NAMALWA (cell line): Measurements from ENCODE around the gene ARHGAP27.

Experiments
- DNase-seq: peaks from one replicate; pipeline ENCODE4 v3.0.0-alpha.2; 2015; ENCODE audit warnings: low spot score

The ARHGAP27 gene

DNA sequence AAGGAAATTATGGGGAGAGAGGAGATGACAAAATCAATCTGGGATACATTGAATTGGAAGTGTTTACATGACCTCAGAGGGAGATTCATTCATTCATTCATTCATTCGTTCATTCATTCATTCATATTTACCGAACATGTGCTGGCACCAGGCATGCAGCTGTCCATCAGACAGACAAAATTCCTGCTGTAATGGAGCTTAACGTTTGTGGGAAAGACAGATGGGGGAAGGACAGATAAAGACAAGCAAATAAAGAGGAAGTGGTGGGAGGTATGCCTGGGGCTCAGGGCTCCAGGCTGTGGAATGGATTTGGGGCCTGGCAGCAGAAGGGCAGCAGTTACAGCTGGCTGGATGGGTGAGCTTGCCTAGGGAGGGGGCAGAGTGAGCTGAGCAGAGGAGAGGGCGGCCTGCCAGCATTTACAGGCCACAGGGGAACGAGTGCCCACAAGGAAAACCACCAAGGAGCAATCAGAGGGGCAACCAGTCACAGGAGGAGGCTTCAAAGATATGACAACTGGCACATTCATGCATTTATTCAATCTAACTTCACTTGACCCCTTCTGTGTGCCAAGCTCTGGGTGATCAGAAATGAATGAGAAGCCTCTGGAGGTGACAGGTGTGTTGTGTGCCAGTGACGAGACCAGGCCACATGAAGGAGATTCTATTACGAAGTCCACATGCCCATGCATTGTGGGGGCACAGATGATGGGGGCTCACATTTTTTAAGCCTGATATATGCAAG, 48.5 kb downstream of the ARHGAP27 start:
- no peak for DNase-seq

DNA sequence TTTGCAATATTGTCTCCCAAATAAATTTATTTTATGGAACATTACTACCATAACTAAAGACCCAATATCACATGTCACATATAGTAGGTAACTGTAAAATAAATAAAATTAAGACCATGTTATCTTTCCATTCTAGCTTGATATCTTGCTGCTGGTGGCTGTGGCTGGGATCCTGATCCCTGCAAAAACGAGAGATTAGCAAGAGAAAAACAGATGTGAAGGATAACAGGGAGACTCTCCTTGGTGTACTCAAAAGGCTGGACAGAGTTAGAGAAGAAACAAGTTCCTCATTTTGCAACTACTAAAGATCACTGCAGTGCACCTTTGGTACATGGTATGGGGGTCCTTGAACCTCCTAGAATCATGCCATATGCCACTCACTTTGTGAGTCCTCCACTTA, 49.7 kb downstream of the ARHGAP27 start:
- DNase-seq: no peak

DNA sequence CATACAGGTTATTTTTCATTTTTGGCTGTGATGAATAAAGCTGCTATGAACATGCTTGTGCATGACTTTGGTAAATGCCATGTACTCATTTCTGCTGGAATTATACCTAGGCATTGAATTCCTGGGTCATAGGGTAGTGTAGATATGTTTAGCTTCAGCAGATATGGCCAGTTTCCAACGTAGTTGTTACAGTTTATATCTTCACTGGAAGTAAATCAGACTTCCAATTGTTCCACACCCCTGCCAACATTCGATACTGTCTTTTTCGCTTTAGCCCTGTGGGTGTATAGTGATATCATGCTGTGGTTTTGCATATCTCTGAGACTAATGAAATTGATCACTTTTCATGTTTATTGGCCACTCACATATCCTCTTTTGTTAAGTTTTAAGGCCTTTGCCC, 50.4 kb downstream of the ARHGAP27 start:
- no peak for DNase-seq

DNA sequence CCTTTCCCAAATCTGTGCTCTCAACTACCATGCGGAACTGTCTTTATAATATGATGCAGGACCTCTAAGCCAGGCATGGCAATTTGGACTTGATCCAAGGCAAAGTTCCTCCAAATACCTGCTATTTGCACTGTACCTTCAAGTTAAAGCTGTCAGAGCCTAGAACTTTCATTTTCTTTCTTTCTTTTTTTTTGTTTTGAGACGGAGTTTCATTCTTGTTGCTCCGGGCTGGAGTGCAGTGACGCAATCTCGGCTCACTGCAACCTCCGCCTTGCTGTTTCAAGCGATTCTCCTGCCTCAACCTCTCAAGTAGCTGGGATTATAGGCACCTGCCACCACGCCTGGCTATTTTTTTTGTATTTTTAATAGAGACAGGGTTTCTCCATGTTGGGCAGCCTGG, 51.7 kb downstream of the ARHGAP27 start:
- no peak for DNase-seq

DNA sequence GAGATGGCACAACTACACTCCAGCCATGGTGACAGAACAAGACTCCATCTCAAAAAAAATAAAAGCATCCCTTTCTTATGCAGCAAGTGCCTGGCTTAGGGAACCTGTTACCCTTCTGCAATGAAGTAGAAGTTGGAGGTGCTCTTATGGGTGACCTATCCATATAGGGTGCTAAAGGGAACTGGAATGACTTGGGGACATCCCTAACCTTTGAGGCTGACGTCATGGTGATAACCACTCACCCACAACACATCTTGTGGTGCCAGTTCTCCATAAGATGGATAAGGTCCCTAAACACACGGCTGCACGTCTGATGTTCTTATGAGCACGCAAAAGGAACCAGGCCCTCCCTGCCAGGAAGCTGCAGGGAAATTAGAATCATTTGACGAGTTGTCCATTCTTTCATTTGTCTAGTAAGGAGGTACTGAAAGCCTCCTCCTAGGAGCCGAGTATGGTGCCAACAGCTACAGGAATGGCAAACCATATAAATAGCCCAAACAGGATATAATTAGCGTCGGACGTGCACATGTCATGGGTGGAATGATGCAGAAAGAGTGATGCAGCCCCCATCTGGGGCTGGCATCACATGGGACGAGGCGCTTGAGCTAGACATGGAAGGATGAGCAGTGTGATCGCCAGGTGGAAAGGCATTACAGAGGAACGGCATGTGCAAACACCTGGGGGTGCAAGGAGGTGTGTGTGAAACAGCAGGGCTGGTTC, 52.5 kb downstream of the ARHGAP27 start:
- DNase-seq: no peak

DNA sequence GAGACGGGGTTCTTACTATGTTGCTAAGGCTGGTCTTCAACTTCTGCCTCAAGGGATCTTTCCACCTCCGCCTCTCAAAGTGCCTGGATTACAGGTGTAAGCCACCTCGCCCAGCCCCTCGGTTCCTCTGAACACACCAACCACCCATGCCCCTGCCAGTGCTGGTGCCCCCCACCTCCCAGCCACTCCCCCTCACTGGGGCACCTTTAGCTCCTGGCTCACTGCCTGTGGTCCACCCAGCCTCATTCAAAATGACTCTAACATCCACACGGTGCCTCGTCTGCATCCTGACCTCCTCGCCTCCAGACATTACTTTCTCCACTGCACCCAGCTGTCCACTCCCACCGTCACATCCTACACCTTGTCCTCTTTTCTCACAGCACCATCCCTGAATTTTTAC, 55.3 kb downstream of the ARHGAP27 start:
- DNase-seq: no peak

DNA sequence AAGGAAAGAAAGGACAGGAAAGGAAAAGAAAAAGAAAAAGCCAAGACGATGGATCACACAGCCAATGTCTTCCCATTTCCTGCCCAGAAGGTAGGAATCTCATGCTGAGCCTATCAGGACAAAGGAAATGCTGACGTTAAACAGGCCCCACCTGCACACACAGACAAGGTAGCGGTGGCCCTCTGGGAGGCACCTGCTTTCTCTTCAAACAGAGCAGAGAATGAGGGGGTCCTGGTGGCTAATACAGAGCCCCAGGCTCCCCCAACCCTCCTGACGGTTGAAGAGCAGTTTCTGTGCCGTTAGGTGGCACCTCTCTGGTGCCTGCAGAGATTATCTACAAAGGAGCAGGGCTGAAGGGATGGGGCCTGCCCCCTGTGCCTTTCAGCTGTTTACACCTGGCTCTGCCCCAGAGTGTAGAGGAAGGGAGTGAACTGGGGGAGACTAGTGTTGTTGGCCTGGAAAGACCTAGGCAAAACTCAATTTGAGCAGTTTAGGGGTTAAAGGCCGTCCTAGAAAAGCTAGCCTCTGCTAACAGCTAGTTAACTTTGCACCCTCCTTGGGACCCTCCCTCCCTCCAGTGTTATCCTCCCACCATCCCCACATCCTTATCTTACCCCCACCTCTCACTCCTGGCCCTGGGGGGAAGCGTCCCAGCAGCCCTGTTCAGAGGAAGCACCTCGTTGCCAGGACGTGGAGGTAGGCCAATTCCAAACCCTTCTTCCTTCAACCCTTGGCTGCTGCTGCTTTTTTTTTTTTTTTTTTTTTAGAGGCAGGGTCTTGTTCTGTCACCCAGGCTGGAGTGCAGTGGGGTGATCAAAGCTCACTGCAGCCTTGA, 56.3 kb downstream of the ARHGAP27 start:
- DNase-seq: no peak

DNA sequence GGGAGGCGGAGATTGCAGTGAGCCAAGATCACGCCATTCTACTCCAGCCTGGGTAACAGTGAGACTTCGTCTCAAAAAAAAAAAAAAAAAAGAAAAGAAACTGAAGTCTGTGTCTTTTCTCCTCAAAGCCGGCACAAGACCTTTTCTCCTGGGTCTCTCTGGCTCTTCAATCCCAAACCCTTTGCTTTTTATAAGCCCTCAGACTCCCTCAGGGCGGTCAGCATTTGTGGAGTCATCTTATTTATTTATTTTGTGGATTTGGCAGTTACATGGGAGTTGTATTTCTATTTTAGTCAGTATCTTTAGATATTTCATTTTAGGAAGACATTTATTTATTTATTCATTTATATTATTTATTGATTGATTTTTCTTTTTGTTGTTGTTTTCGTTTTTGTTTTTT, 58.2 kb downstream of the ARHGAP27 start:
- no peak for DNase-seq

DNA sequence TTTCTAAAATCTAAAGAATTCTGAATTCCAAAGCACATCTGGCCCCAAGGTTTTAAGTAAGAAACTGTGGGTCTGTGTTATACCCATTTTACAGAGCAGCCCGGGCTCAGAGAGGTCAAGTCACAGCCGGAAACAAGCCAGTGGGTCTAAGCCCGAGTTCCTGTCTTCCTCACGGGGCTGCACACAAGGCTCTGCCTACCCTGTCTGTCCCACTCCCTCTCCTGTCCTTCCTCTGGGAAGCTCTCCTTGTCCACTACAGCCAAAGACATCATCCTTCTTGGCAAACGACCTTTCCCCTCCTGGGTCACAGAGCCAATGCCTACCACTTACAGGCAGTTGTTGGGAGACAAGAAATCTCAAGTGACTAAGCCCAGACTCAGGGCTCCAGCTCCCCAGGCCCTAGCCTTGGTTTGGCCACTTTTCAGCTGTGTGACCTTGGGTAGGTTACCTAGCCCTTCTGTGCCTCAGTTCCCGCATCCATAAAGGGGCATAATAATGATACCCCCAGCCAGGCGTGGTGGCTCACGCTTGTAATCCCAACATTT, 60.3 kb downstream of the ARHGAP27 start:
- no peak for DNase-seq

DNA sequence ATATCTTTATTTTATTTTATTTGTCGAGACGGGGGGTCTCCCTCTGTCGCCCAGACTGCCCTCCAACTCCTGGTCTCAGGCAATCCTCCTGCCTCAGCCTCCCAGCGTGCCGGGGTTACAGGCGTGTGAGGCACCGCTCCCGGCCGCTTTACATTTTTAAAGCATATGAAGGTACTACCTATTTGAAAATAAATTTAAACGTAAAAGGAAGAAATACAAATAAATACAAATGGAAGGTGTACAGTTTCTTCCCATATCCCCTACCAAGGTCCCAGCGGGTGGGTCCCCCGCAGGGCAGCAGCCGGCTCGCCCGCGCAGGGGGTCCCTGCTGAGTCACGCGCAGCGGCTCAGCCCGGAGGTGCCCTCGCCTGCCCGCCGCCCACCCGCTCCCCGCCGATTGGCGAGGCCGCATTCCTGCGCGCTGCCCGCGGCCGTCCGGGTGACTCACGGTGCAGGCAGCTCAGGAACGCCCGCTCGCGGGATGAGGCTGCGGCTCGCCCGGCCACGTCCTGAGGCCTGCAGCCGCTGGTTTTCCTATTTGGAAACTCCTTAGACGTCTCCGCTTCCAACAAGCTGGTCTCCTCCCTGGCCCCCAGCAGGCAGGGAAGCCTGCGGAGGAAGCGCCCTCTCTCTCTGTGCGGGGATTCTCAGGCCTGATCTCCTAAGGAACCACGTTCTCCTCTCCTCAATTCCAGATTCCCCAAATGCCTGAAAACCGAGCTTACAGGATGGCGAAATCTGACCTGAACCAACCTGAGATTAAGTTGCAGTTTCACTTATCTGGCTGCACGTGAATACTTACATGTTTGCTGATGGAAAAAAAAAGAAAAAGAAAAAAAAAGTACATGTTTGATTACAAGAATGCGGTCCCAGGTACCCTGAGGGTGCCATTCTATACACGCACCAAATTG, 61.0 kb downstream of the ARHGAP27 start:
- no peak for DNase-seq

DNA sequence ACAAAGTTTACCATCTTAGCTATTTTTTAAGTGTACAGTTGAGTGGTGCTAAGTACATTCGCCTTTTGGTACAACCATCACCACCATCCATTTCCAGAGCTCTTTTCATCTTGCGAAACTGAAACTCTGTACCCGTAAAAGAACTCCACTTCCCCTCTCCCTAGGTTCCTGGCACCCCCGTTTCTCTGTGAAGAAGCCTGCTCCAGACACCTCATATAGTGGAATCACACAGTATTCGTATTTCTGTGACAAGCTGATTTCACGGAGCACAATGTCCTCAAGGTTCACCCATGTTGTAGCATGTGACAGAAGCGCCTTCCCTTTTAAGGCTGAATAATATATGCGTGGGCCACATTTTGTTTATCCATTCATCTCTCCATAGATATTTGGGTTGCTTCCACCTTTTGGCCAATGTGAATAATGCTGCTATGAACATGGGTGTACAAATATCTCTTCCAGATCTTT, 61.7 kb downstream of the ARHGAP27 start:
- DNase-seq: no peak

DNA sequence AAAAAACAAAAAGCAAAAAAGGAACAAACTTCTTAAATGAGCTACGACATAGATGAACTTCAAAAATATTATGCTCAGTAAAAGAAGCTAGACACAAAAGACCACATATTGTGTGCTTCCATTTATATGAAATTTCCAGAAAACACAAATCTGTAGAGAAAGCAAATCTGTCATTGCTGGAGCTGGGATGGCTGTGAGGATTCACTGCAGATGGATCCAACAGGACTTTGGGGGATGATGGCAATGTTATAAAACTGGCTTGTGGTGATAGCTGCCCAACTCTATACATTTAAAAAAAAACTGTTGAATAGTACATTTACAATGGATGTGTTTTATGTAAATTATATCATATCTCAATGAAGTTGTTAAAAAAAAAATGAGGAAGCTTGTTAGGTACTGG, 63.2 kb downstream of the ARHGAP27 start:
- DNase-seq: no peak

DNA sequence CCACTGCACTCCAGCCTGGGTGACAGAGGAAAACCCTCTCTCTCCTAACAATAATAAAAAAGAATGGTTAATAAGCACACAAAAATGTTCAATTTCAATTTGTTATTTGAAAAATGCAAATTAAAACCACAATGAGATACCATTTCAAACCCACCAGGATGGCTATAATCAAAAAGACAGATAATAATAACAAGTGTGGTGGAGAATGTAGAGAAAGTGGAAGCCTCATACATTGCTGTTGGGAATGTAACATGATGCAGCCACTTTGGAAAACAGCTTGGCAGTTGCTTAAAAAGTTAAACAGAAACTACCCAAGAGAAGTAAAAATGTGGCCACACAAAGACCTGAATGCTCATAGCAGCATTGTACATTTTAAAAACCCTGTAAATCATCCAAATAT, 64.0 kb downstream of the ARHGAP27 start:
- DNase-seq: no peak

DNA sequence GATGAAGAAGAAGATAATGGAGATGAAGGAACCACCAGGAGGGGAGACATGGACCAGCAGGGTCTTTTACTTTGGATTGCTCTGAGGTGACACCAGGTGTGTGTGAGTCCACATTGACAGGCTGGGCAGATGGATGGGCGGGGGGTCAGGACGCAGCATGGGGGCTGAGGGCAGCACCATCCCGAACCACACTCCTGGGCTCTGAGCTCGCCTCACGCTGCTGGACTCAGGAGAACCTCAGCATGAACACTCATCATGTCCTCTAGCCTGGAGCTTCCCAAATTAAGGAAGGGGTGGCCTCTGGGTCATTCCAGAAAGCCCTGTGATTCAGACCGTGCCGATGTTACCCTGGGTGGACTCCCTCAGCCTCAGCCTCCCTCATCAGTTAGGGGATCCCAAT, 65.5 kb downstream of the ARHGAP27 start:
- no peak for DNase-seq

DNA sequence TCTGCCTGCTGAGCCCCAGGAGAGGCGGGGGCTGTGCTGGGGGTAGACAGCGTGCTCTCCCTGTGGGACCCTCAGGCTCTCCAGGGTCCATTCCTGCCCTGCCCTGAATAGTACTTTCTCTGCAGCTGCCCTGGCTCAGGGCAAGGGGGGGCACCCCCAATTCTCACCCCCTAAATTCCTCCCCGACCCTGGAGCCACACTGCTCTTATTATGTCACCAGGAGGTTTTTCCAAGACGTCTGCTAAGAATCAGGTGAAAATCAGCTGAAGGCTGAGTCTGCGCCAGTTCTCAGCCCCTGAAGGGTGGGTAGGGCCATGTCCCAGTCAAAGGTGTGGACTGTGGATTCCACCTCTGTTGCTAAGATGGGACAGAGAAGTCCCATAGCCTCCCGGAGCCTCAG, 66.0 kb downstream of the ARHGAP27 start:
- no peak for DNase-seq

DNA sequence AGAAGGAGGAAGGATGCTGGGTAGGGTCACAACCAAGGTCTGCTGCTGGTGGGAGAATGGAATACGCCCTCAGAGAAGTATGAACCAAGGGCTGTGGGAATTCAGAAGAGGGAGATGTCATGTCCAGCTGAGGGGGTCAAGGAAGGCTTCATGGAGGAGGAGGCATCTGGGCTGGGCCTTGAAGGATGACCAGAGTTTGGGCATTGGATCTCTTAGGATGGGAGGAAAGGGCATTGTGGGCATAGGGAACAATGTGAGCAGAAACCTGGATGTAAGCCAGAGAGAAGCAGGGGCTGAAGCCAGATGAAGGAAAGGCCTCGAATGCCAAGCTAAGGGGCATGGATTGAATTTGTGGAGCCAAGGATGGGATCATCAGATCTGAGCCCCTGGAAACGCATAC, 66.6 kb downstream of the ARHGAP27 start:
- no peak for DNase-seq

DNA sequence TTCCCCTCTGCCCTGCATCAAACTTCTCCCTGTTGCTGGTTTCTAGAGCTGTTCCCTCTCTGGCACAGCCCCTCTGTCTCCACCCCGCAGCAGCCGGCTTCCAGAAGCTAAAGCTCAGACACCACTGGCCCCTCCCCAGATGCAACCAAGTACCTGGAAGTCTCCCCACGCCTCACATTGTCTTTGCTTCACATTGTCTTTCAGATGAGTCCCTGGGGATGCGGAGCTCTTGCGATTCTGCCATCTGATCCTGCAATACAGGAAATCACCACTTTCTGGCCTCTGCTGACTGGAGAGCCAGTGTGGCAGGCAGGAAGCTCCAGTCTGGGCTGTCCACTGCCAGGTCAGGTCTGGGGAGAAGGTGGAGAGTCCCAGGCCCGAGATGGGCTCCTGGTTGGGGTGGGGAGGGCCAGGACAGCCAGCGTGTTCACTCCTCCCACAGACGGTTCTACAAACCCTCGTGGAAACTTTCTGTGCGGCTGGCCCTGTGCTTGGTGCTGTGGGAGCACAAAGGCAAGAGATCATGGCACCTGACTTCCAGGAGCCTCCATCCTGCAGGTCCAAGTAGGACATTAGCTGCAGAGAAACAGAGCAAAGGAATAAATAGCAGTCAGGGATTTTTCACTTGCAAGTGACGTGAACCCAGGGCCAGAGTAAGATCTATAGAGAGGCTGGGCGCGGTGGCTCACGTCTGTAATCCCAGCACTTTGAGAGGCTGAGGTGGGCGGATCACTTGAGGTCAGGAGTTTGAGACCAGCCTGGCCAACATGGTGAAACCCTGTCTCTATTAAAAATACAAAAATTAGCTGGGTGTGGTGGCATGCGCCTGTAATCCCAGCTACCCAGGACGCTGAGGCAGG, 67.9 kb downstream of the ARHGAP27 start:
- no peak for DNase-seq

DNA sequence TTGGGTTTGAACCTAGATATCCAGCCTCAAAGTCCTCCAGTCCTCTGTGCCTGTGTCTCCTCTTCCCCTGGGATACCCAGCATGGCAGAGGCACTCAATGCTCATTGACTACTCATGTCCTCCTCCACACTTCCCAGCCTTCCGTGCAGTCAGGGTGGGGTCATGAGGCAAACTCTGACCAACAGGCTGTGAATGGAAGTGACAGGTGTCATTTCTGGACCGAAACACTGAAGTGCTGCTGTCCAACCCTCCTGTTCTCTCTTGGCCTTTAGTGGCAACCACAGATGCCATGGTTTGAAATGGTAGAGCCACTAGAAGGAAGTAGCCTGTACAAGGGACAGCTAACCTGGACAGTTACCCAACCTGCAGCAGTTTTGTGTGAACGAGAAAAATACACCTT, 69.2 kb downstream of the ARHGAP27 start:
- no peak for DNase-seq

DNA sequence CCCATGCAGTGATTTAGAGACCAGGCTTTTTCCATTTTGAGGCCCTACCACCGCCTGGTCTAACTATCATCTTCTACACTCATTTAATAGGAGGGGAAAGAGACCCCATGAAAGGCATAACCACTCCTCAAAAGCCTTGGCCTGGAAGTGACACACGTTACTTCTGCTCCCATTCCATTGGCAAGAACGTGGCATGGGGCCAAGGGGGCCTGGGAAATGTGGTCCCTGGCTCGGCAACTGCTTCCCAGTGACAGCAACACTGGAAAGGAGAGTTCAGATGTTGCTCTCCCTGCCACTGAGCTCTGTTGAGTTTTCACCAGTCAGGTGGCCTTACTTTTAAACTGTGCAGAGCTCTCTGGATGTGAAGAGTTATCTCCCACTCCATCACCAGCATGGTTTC, 70.7 kb downstream of the ARHGAP27 start:
- no peak for DNase-seq

DNA sequence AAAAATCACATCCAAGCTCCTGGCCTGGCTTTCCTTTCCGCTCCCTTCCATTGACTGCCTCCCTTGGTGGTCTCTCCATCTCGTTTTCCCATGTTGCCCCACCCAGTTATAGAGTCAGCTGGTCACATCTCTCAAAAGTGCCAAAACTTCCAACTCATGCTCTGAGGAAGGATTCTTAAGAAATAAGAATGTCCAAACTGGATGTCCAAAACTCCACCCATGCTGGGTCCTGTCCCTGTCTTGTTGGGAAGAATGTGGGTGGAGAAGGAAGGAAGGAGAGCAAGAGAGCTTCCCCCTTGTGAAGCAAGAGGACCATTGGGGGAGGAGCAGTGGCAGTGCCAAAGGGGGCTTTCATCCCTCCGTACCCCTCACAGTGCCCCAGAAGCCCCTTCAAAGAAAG, 71.2 kb downstream of the ARHGAP27 start:
- DNase-seq: no peak
